Prostate gland (tissue), 2 donors: ENCODE measurements around the gene PIP5K1C. TPM values are rescaled to one million over a fixed set of nuclear protein-coding genes. Genes with fewer than 3 reads are reported as not detected.
A peak's percentile ranks its signal among the peaks of the same experiment; 100 is the strongest.

Source experiments
- DNase-seq: peaks from one replicate; pipeline ENCODE4 v3.0.0-alpha.2; 2019; ENCODE audit warnings: low spot score
- H3K27ac ChIP-seq, 2 donors: fragments of 200-600 bp; sonication (generic); 2 replicates each; pipeline ENCODE4 v1.5.1; 2017 to 2019
- H3K27me3 ChIP-seq: fragments of 200-600 bp; sonication (generic); replicated peaks from 2 replicates; pipeline ENCODE4 v1.5.1; 2019; ENCODE audit not compliant: insufficient read depth
- H3K36me3 ChIP-seq, 2 donors: fragments of 200-600 bp; sonication (generic); 1 replicate in 1 of 2; 2 replicates in 1 of 2; pipeline versions ENCODE4 v1.5.1 to v1.8.1; 2017 to 2019
- H3K4me1 ChIP-seq: fragments of 200-600 bp; sonication (generic); replicated peaks from 2 replicates; pipeline ENCODE4 v1.5.1; 2019
- H3K4me3 ChIP-seq, 2 donors: fragments of 200-600 bp; sonication (generic); 2 replicates each; pipeline ENCODE4 v1.5.1; 2017 to 2019
- H3K9me3 ChIP-seq: fragments of 200-600 bp; sonication (generic); 2 replicates; pipeline ENCODE4 v1.5.1; 2017
- POLR2A ChIP-seq: fragments of 450-650 bp; IDR thresholded peaks from one replicate; pipeline ENCODE4 v1.6.1; 2016; ENCODE audit warnings: antibody characterized with exemption, mild to moderate bottlenecking
- POLR2AphosphoS5 ChIP-seq: sonication (generic); formaldehyde crosslinking; IDR thresholded peaks from one replicate; pipeline ENCODE4 v1.6.1; 2017; ENCODE audit warnings: antibody characterized with exemption
- WGBS: methylation state at CpG from one replicate; pipeline ENCODE4 v1.1.5; 2018; 5-methylcytosine and 5-hydroxymethylcytosine counted together
- intact Hi-C: fragments of 100-400 bp; cut with DNase I; formaldehyde crosslinking; loops from one replicate; pipeline ENCODE4 v1.14.2; 2022
- total RNA-seq, 2 donors: library from RNA; depleted of rRNA; stranded (reverse); fragments of >200 nt; gene quantifications; one replicate each; pipeline ENCODE4 v1.1.0, GENCODE V29; 2016
- TF ChIP-seq, protein P1 (sequence below), 4 experiments: fragments of 200-600 bp in 2 of 4; fragments of 450-650 bp in 2 of 4; sonication (generic) in 2 of 4; IDR thresholded peaks; 1 replicate in 3 of 4; 2 replicates in 1 of 4; pipeline ENCODE4 v1.5.1; 2016 to 2019; ENCODE audit warnings: antibody characterized with exemption in 4 of 4, mild to moderate bottlenecking in 2 of 4, moderate library complexity in 2 of 4

PIP5K1C gene
- total RNA-seq, 2 donors from 2014 or later, result 34.3 to 75.5 TPM

DNA sequence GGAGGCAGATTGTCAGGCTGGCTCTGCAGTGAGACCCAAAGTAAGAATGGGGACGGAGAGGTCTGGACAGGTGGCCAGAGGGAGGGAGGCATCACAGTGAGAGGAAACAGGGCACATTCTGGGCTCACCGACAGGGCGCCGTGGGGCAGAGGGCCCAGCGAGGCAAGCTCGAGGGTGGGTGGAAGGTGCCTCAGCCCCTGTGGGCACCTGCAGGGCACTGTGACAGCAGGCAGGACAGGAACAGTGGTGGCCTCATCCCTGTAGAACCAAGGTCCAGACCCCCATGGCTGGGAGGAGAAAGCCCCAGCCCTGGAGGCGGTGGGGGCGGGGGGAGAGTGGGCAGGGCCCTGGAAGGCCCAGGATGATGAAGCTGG, 27.7 kb downstream of the PIP5K1C start:
- Histone ChIP-seq H3K36me3 (no peaks in the 10 kb centered on the region), H3K4me1 (no peaks in the 10 kb centered on the region), H3K4me3 (no peak overlapping the region), H3K27me3 (no peaks in the 10 kb centered on the region), H3K27ac (peak overlapping the region; percentile 86 to 96), H3K9me3 (no peaks in the 10 kb centered on the region)
- no peak for DNase-seq
- TF ChIP-seq POLR2A (no peak), POLR2AphosphoS5 (no peak)
- TF ChIP-seq, protein P1, sequence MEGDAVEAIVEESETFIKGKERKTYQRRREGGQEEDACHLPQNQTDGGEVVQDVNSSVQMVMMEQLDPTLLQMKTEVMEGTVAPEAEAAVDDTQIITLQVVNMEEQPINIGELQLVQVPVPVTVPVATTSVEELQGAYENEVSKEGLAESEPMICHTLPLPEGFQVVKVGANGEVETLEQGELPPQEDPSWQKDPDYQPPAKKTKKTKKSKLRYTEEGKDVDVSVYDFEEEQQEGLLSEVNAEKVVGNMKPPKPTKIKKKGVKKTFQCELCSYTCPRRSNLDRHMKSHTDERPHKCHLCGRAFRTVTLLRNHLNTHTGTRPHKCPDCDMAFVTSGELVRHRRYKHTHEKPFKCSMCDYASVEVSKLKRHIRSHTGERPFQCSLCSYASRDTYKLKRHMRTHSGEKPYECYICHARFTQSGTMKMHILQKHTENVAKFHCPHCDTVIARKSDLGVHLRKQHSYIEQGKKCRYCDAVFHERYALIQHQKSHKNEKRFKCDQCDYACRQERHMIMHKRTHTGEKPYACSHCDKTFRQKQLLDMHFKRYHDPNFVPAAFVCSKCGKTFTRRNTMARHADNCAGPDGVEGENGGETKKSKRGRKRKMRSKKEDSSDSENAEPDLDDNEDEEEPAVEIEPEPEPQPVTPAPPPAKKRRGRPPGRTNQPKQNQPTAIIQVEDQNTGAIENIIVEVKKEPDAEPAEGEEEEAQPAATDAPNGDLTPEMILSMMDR (IDR thresholded peaks at IDR 0.05), result no peak
- WGBS, result 85% methylated on average over 8 of the region's 8 CpGs
- intact Hi-C loops, result no loop called here

DNA sequence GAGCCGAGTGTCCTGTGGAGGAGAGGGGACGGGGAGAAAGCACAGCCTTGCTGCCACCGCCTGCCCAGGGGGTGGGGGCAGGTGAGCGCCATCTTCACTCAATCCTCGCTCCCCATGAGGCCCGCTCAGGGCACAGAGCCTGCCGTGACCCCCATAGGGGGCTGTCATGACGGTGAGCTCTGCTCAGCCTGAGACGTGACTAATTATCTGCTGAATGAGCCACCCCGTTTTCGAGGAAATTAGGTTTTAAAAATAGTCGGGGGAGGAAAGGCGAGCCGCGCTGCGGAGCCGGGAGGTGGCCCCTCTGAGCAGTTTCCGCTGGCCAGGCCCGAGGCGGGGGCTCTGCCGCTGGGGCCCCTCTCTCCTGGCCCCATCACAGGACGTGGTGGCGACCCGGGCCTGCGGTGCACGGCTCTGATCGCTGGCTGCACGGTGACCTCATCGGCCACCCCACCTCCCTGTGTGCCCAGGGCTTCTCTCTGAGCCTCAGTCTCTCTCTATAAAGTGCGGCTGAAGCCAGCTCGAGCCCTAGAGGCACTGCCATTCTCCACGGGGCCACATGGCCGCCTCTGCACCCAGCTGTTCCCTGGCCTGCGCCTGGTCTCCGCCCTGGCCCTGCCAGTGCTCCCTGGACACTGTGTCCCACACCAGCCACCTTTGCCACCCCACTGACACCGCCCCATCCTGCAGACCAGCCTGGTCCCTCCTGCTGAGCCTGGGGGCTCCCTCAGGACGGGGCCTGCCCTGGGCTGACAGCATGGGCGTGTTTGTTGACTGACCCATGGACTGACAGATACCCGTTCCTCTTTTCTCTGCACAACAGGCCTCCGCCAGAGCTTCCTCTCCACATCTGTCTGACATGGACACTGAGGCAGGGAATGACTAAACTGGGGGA, 28.3 kb downstream of the PIP5K1C start:
- intact Hi-C loops, result no loop called here
- Histone ChIP-seq H3K36me3 (no peaks in the 10 kb centered on the region), H3K4me3 (no peak overlapping the region), H3K4me1 (no peaks in the 10 kb centered on the region), H3K27ac (peak overlapping the region; percentile 86 to 96), H3K27me3 (no peaks in the 10 kb centered on the region), H3K9me3 (no peaks in the 10 kb centered on the region)
- no peak for DNase-seq
- TF ChIP-seq, protein P1 (IDR thresholded peaks at IDR 0.05), result no peak
- TF ChIP-seq POLR2AphosphoS5, result no peak
- no peak for TF ChIP-seq POLR2A
- whole genome bisulfite sequencing, result 50% methylated on average over 40 of the region's 40 CpGs

DNA sequence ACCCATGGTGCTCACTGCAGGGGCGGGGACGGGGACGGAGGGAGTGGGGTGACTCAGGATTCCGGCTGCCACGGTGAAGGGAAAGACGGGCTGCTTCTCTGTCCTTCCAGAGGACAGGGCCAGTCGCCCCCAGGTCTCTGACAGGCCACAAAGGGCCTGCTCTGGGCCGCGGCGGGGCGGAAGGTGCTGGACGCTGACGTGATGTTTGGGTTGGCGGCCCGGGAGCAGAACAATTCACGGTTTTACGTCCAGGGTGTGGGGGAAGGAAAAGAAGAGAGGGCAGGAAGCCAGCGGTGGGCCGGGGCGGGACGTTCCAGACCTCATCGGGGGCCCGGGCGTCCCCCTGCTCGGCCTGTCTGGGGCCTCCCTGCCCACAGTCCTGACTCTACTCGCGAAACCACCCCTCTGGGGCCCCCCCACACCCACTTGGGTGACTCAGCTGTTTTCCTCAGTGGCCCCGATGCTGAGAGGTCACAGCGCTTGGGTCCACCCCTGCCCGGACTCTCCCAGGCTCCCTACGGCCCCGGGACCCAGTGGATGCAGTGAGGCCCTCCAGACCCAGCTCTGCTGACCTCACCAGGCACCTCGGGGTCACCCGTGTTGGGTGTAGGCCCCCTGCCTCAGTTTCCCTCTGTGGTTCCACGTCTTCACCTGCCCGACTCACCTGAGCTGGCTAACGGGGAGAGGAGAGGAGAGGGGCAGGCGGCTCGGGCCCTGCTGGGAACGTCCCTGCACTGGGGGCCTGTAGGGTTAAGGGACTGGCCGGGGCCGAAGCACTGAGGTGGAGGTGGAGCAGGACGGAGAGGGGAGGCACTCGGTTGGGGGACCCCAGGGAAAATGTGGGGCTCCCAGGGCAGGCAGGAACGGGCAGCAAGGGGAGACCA, 29.2 kb downstream of the PIP5K1C start:
- Histone ChIP-seq H3K4me1 (no peaks in the 10 kb centered on the region), H3K27ac (peak overlapping the region; percentile 86 to 96), H3K27me3 (no peaks in the 10 kb centered on the region), H3K36me3 (no peaks in the 10 kb centered on the region), H3K4me3 (peak overlapping the region in 1 of 2 donors; percentile 5), H3K9me3 (no peaks in the 10 kb centered on the region)
- DNase-seq, result no peak
- WGBS, result 47% methylated on average over 45 of the region's 45 CpGs
- TF ChIP-seq POLR2A (no peak), POLR2AphosphoS5 (peak; percentile 64)
- intact Hi-C loops, result no loop called here

DNA sequence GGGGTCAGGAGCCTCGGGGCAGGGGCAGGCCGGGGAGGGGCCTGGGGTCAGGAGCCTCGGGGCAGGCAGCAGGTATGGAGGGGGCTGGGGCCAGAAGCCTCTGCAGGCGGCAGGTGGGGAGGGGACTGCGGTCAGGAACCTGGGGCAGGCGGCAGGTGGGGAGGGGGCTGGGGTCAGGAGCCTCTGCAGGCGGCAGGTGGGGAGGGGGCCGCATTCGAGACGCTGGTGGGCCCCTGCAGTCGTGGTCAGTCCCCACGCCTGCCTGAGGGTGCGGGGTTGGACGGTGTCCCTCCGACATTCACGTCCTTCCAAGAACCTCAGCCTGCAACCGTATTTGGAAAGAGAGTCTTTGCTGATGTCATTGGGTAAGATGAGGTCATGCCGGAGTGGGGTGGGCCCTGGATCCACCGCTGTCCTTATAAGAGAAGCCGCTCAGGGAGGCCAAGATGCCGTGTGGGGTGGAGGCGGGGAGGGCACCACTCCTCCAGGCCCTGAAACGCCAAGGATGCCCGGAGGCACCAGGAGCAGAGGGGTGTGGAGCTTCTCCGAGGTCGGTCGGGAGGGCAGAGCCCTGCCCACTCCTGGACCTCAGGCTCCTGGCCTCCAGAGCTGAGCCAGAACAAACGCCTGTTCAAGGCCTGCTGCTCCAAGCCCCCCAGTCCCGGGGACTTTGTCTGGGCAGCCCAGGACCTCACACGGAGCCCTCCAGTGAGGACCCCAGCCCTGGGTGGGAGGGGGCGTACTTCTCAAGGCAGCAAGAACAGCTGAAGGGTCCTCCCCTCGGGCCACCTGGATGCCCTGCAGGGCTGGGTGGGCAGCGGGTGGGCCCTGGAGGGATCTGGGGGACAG, 30.1 kb downstream of the PIP5K1C start:
- Histone ChIP-seq H3K9me3 (no peaks in the 10 kb centered on the region), H3K36me3 (no peaks in the 10 kb centered on the region), H3K27me3 (no peaks in the 10 kb centered on the region), H3K4me3 (peak overlapping the region in 1 of 2 donors; percentile 5), H3K4me1 (no peaks in the 10 kb centered on the region), H3K27ac (peak overlapping the region; percentile 86 to 96)
- TF ChIP-seq POLR2A (peak; percentile 46), POLR2AphosphoS5 (peak; percentile 77)
- TF ChIP-seq, protein P1 (IDR thresholded peaks at IDR 0.05), result no peak
- intact Hi-C loops, result loop anchor here (1.0 kb wide), 1 partner anchor 28 kb away; no protein-coding TSS in a partner anchor
- DNase-seq, result peak; percentile 15
- WGBS, result 65% methylated on average over 33 of the region's 33 CpGs
